ENCODE measurements around the gene TMEM270. TPM values are rescaled to one million over a fixed set of nuclear protein-coding genes. Genes with fewer than 3 reads are reported as not detected.
A peak's percentile ranks its signal among the peaks of the same experiment; 100 is the strongest.

TMEM270 gene
- total RNA-seq, 1 experiment from 2014 or later = 0.72 TPM

- Histone ChIP-seq H3K9me3 (ENCODE audit: control insufficient read depth, insufficient read depth, low read depth, low read length) (no peaks in the 10 kb centered on the region), H3K36me3 (ENCODE audit: control insufficient read depth, insufficient read depth, low read length) (no peaks in the 10 kb centered on the region; the same call in 1 of the 2 replicates), H3K27ac (ENCODE audit: low read length) (peak within 1 kb of the TSS; percentile 96), H3K4me3 (ENCODE audit: low read depth in 2 of 2, low read length in 2 of 2) (peak within 1 kb of the TSS; percentile 73 to 97), H3K4me1 (ENCODE audit: control insufficient read depth, insufficient read depth, low read length) (peaks cover 42% of the 10 kb centered on the region), H3K27me3 (ENCODE audit: control insufficient read depth, insufficient read depth, low read length) (no peaks in the 10 kb centered on the region)
- DNase-seq (ENCODE audit: low read depth, low spot score) (peak; percentile 97), ATAC-seq (peak; percentile 63)
- CTCF ChIA-PET = interaction anchor here (1.0 kb wide), 1 partner anchor 12 kb away, joined by 3 read pairs; the partner anchor contains the start of gene METTL27
- peak; percentile 99 for TF ChIP-seq POLR2AphosphoS5 (IDR thresholded peaks at IDR 0.05; ENCODE audit: low read depth, low read length)
- TF ChIP-seq SIN3A (IDR thresholded peaks at IDR 0.05; ENCODE audit: borderline replicate concordance, insufficient read depth, low read depth, low read length) = peak; percentile 69
- TF ChIP-seq, protein P1, sequence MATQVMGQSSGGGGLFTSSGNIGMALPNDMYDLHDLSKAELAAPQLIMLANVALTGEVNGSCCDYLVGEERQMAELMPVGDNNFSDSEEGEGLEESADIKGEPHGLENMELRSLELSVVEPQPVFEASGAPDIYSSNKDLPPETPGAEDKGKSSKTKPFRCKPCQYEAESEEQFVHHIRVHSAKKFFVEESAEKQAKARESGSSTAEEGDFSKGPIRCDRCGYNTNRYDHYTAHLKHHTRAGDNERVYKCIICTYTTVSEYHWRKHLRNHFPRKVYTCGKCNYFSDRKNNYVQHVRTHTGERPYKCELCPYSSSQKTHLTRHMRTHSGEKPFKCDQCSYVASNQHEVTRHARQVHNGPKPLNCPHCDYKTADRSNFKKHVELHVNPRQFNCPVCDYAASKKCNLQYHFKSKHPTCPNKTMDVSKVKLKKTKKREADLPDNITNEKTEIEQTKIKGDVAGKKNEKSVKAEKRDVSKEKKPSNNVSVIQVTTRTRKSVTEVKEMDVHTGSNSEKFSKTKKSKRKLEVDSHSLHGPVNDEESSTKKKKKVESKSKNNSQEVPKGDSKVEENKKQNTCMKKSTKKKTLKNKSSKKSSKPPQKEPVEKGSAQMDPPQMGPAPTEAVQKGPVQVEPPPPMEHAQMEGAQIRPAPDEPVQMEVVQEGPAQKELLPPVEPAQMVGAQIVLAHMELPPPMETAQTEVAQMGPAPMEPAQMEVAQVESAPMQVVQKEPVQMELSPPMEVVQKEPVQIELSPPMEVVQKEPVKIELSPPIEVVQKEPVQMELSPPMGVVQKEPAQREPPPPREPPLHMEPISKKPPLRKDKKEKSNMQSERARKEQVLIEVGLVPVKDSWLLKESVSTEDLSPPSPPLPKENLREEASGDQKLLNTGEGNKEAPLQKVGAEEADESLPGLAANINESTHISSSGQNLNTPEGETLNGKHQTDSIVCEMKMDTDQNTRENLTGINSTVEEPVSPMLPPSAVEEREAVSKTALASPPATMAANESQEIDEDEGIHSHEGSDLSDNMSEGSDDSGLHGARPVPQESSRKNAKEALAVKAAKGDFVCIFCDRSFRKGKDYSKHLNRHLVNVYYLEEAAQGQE (IDR thresholded peaks at IDR 0.05; ENCODE audit: insufficient read depth in 1 of 2, low read depth in 2 of 2, low read length in 1 of 2) = peak; percentile 65 to 81; a peak in 3 of 4 replicates
- TF ChIP-seq, protein P2, sequence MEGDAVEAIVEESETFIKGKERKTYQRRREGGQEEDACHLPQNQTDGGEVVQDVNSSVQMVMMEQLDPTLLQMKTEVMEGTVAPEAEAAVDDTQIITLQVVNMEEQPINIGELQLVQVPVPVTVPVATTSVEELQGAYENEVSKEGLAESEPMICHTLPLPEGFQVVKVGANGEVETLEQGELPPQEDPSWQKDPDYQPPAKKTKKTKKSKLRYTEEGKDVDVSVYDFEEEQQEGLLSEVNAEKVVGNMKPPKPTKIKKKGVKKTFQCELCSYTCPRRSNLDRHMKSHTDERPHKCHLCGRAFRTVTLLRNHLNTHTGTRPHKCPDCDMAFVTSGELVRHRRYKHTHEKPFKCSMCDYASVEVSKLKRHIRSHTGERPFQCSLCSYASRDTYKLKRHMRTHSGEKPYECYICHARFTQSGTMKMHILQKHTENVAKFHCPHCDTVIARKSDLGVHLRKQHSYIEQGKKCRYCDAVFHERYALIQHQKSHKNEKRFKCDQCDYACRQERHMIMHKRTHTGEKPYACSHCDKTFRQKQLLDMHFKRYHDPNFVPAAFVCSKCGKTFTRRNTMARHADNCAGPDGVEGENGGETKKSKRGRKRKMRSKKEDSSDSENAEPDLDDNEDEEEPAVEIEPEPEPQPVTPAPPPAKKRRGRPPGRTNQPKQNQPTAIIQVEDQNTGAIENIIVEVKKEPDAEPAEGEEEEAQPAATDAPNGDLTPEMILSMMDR (IDR thresholded peaks at IDR 0.05) = no peak
- peak; percentile 8; the same call in 1 of the 2 replicates for TF ChIP-seq TCF7L2 (IDR thresholded peaks at IDR 0.05; ENCODE audit: low read depth, low read length)
- POLR2A ChIA-PET = interaction anchor here (0.6 kb wide), 1 partner anchor 79 kb away, joined by 6 read pairs; no protein-coding TSS in a partner anchor
- TSS peak; percentile 98 for BruUV-seq (replicated peaks)
- intact Hi-C loops (cut with micrococcal nuclease; ENCODE audit: unreplicated experiment) (no loop called here), in situ Hi-C loops (cut with HindIII; ENCODE audit: low pct_unique_long_range_greater_than_20kb, low sequenced_read_pairs) (no loop called here)
Measured at GRCh38 chr7:73830681-73831583, 30.0 kb upstream of the TMEM270 start, which contains the start of gene CLDN4. Gene CLDN4, plus strand, starts transcription at chr7:73830996. Its CDS starts 206 bp downstream, at chr7:73831202.

- in situ Hi-C loops (cut with HindIII; ENCODE audit: low pct_unique_long_range_greater_than_20kb, low sequenced_read_pairs) (no loop called here), intact Hi-C loops (cut with micrococcal nuclease; ENCODE audit: unreplicated experiment) (no loop called here)
- peak overlapping the region; percentile 73 to 97 for H3K4me3 ChIP-seq (ENCODE audit: low read depth in 2 of 2, low read length in 2 of 2)
- BruUV-seq (replicated peaks) = no TSS peak
- ChIA-PET CTCF (no interaction called here), POLR2A (interaction anchor here (0.6 to 2.3 kb wide), 3 partner anchors 63 to 93 kb away, joined by 3 to 13 read pairs (median 3); partner anchors contain the start of gene ABHD11)
- H3K36me3 ChIP-seq (ENCODE audit: control insufficient read depth, insufficient read depth, low read length) = no peaks in the 10 kb centered on the region; the same call in 1 of the 2 replicates
- H3K27ac ChIP-seq (ENCODE audit: low read length) = peak overlapping the region; percentile 96
- ATAC-seq = peak; percentile 2
- DNase-seq (ENCODE audit: low read depth, low spot score) = no peak
- no peak for TF ChIP-seq SIN3A (IDR thresholded peaks at IDR 0.05; ENCODE audit: borderline replicate concordance, insufficient read depth, low read depth, low read length)
- TF ChIP-seq, protein P2 (IDR thresholded peaks at IDR 0.05) = no peak
- TF ChIP-seq, protein P1 (IDR thresholded peaks at IDR 0.05; ENCODE audit: insufficient read depth in 1 of 2, low read depth in 2 of 2, low read length in 1 of 2) = no peak
- TF ChIP-seq TCF7L2 (IDR thresholded peaks at IDR 0.05; ENCODE audit: low read depth, low read length) = no peak
- no peak for TF ChIP-seq POLR2AphosphoS5 (IDR thresholded peaks at IDR 0.05; ENCODE audit: low read depth, low read length)
- H3K27me3 ChIP-seq (ENCODE audit: control insufficient read depth, insufficient read depth, low read length) = no peaks in the 10 kb centered on the region
- H3K9me3 ChIP-seq (ENCODE audit: control insufficient read depth, insufficient read depth, low read depth, low read length) = no peaks in the 10 kb centered on the region
- H3K4me1 ChIP-seq (ENCODE audit: control insufficient read depth, insufficient read depth, low read length) = peaks cover 38% of the 10 kb centered on the region
Measured at GRCh38 chr7:73831584-73831833, 29.4 kb upstream of the TMEM270 start.

All from Panc1 (cell line).